Trophoblast cell (in vitro differentiated cells and primary cell): ENCODE results near the gene WDR7.

ENCODE experiments used
- DNase-seq, 2 donors: peaks; one replicate each; pipeline ENCODE4 v3.0.0-alpha.2; 2016
- H2AFZ ChIP-seq: 2 replicates; pipeline ENCODE4 v1.6.1; 2013; ENCODE audit warnings: low read length, moderate library complexity, mild to moderate bottlenecking; ENCODE audit not compliant: insufficient read depth, poor library complexity
- H2AK5ac ChIP-seq: 2 replicates; pipeline ENCODE4 v1.6.1; 2013; ENCODE audit warnings: mild to moderate bottlenecking, low read length
- H2BK120ac ChIP-seq: 2 replicates; pipeline ENCODE4 v1.6.1; 2013; ENCODE audit warnings: low read length, mild to moderate bottlenecking, moderate library complexity; ENCODE audit not compliant: insufficient read depth, poor library complexity
- H2BK12ac ChIP-seq: 2 replicates; pipeline ENCODE4 v1.6.1; 2013; ENCODE audit warnings: mild to moderate bottlenecking, low read length, moderate library complexity
- H2BK5ac ChIP-seq: 2 replicates; pipeline ENCODE4 v1.6.1; 2013; ENCODE audit warnings: low read length, low read depth, moderate library complexity, mild to moderate bottlenecking; ENCODE audit not compliant: poor library complexity
- H3K14ac ChIP-seq: 2 replicates; pipeline ENCODE4 v1.6.1; 2013; ENCODE audit warnings: mild to moderate bottlenecking, low read length
- H3K18ac ChIP-seq: 2 replicates; pipeline ENCODE4 v1.6.1; 2013; ENCODE audit warnings: mild to moderate bottlenecking, low read length
- H3K23ac ChIP-seq: 2 replicates; pipeline ENCODE4 v1.6.1; 2013; ENCODE audit warnings: low read length
- H3K27ac ChIP-seq: 2 replicates; pipeline ENCODE4 v1.5.1; 2013; ENCODE audit warnings: low read depth, mild to moderate bottlenecking, inconsistent platforms, low read length, moderate library complexity
- H3K27me3 ChIP-seq: 2 replicates; pipeline ENCODE4 v1.6.1; 2013; ENCODE audit warnings: inconsistent platforms, mild to moderate bottlenecking, low read length, moderate library complexity; ENCODE audit not compliant: insufficient read depth
- H3K36me3 ChIP-seq, 2 experiments: 1 replicate in 1 of 2; 2 replicates in 1 of 2; pipeline ENCODE4 v1.6.1; 2013; ENCODE audit warnings: low read length in 2 of 2, mild to moderate bottlenecking in 2 of 2, moderate library complexity in 1 of 2; ENCODE audit not compliant: insufficient read depth in 2 of 2, control insufficient read depth in 1 of 2
- H3K4ac ChIP-seq: 2 replicates; pipeline ENCODE4 v1.6.1; 2013; ENCODE audit warnings: low read depth, mild to moderate bottlenecking, low read length, moderate library complexity
- H3K4me1 ChIP-seq, 2 experiments: 1 replicate in 1 of 2; 2 replicates in 1 of 2; pipeline ENCODE4 v1.6.1; 2013; ENCODE audit warnings: low read length in 2 of 2, mild to moderate bottlenecking in 2 of 2, moderate library complexity in 1 of 2; ENCODE audit not compliant: insufficient read depth in 2 of 2, control insufficient read depth in 1 of 2
- H3K4me2 ChIP-seq: 2 replicates; pipeline ENCODE4 v1.6.1; 2013; ENCODE audit warnings: inconsistent platforms, mild to moderate bottlenecking, low read length, moderate library complexity
- H3K4me3 ChIP-seq: 2 replicates; pipeline ENCODE4 v1.5.1; 2013; ENCODE audit warnings: mild to moderate bottlenecking, low read depth, low read length, inconsistent platforms
- H3K79me1 ChIP-seq: one replicate; pipeline ENCODE4 v1.6.1; 2013; ENCODE audit warnings: low read length
- H3K79me2 ChIP-seq: 2 replicates; pipeline ENCODE4 v1.6.1; 2013; ENCODE audit warnings: low read length, mild to moderate bottlenecking; ENCODE audit not compliant: control insufficient read depth, insufficient read depth, poor library complexity
- H3K9ac ChIP-seq: 2 replicates; pipeline ENCODE4 v1.6.1; 2013; ENCODE audit warnings: mild to moderate bottlenecking, low read length
- H3K9me3 ChIP-seq: 2 replicates; pipeline ENCODE4 v1.6.1; 2013; ENCODE audit warnings: low read depth, mild to moderate bottlenecking, control low read depth, inconsistent platforms, low read length; ENCODE audit not compliant: insufficient read depth
- H4K12ac ChIP-seq: 2 replicates; pipeline ENCODE4 v1.6.1; 2013; ENCODE audit warnings: low read depth, mild to moderate bottlenecking, low read length, moderate library complexity
- H4K8ac ChIP-seq: 2 replicates; pipeline ENCODE4 v1.6.1; 2013; ENCODE audit warnings: low read depth, mild to moderate bottlenecking, low read length, moderate library complexity
- H4K91ac ChIP-seq: one replicate; pipeline ENCODE4 v1.6.1; 2013; ENCODE audit warnings: low read depth, mild to moderate bottlenecking, low read length, moderate library complexity
- WGBS: extraction: QIAGEN DNeasy Blood & Tissue Kit; methylation state at CpG from one replicate; pipeline ENCODE4 v1.1.7; 2013; ENCODE audit warnings: missing lambda C conversion rate; ENCODE audit not compliant: insufficient read length, insufficient coverage; ENCODE audit errors: extremely low coverage; 5-methylcytosine and 5-hydroxymethylcytosine counted together

WDR7 gene

GRCh38 chr18:56711708-56712445, 60.7 kb downstream of the WDR7 start:
- Histone ChIP-seq H3K79me1 (no peaks in the 10 kb centered on the region), H2BK120ac (no peak overlapping the region), H3K9ac (no peak overlapping the region), H3K79me2 (no peaks in the 10 kb centered on the region), H2BK5ac (no peak overlapping the region), H3K4ac (no peak overlapping the region), H3K18ac (no peak overlapping the region), H2AK5ac (no peak overlapping the region), H3K27ac (no peak overlapping the region), H3K4me1 (no peaks in the 10 kb centered on the region), H3K4me2 (no peak overlapping the region), H3K4me3 (no peak overlapping the region), H3K36me3 (no peaks in the 10 kb centered on the region), H4K91ac (no peak overlapping the region), H3K27me3 (no peaks in the 10 kb centered on the region), H3K14ac (no peak overlapping the region), H2BK12ac (no peak overlapping the region), H4K8ac (no peak overlapping the region), H3K23ac (no peak overlapping the region), H4K12ac (no peak overlapping the region), H2AFZ (no peak overlapping the region), H3K9me3 (no peaks in the 10 kb centered on the region)
- DNase-seq: no peak
- WGBS: no CpG with 5 or more reads among the region's 2 CpGs

GRCh38 chr18:56712761-56713160, 61.6 kb downstream of the WDR7 start:
- Histone ChIP-seq H3K27ac (no peak overlapping the region), H3K79me1 (no peaks in the 10 kb centered on the region), H3K4ac (no peak overlapping the region), H3K14ac (no peak overlapping the region), H4K8ac (no peak overlapping the region), H2BK120ac (no peak overlapping the region), H2AK5ac (no peak overlapping the region), H2BK5ac (no peak overlapping the region), H3K79me2 (no peaks in the 10 kb centered on the region), H3K4me2 (no peak overlapping the region), H3K9me3 (no peaks in the 10 kb centered on the region), H4K91ac (no peak overlapping the region), H2AFZ (no peak overlapping the region), H3K4me3 (no peak overlapping the region), H3K4me1 (no peaks in the 10 kb centered on the region), H2BK12ac (no peak overlapping the region), H3K23ac (no peak overlapping the region), H4K12ac (no peak overlapping the region), H3K27me3 (no peaks in the 10 kb centered on the region), H3K36me3 (no peaks in the 10 kb centered on the region), H3K18ac (no peak overlapping the region), H3K9ac (no peak overlapping the region)
- DNase-seq: no peak
- no CpG with 5 or more reads among the region's 3 CpGs for WGBS

- Histone ChIP-seq H3K14ac (no peak overlapping the region), H2AFZ (no peak overlapping the region), H4K12ac (no peak overlapping the region), H4K91ac (no peak overlapping the region), H2BK12ac (no peak overlapping the region), H3K9me3 (no peaks in the 10 kb centered on the region), H3K79me1 (no peaks in the 10 kb centered on the region), H3K4me2 (no peak overlapping the region), H3K79me2 (no peaks in the 10 kb centered on the region), H3K18ac (no peak overlapping the region), H3K9ac (no peak overlapping the region), H3K27ac (no peak overlapping the region), H3K4me1 (no peaks in the 10 kb centered on the region), H2BK5ac (no peak overlapping the region), H2BK120ac (no peak overlapping the region), H3K27me3 (no peaks in the 10 kb centered on the region), H3K36me3 (no peaks in the 10 kb centered on the region), H3K4me3 (no peak overlapping the region), H3K23ac (no peak overlapping the region), H2AK5ac (no peak overlapping the region), H3K4ac (no peak overlapping the region), H4K8ac (no peak overlapping the region)
- DNase-seq: peak in 1 of 2 donors; percentile 13
- WGBS: no CpG with 5 or more reads among the region's 5 CpGs
Observed at GRCh38 chr18:56715121-56715520, 64.0 kb downstream of the WDR7 start.

- no peak overlapping the region for H2BK120ac ChIP-seq
- H3K14ac ChIP-seq: no peak overlapping the region
- no peaks in the 10 kb centered on the region for H3K79me2 ChIP-seq
- H3K9me3 ChIP-seq: no peaks in the 10 kb centered on the region
- no peaks in the 10 kb centered on the region for H3K36me3 ChIP-seq
- no peak overlapping the region for H2AK5ac ChIP-seq
- H3K4ac ChIP-seq: no peak overlapping the region
- H4K91ac ChIP-seq: no peak overlapping the region
- no peak overlapping the region for H3K27ac ChIP-seq
- no peak overlapping the region for H3K18ac ChIP-seq
- H3K4me3 ChIP-seq: no peak overlapping the region
- no peak overlapping the region for H4K12ac ChIP-seq
- no peak overlapping the region for H2BK5ac ChIP-seq
- H4K8ac ChIP-seq: no peak overlapping the region
- H2BK12ac ChIP-seq: no peak overlapping the region
- H3K79me1 ChIP-seq: no peaks in the 10 kb centered on the region
- no peak overlapping the region for H3K23ac ChIP-seq
- no peak overlapping the region for H3K4me2 ChIP-seq
- H3K9ac ChIP-seq: no peak overlapping the region
- no CpG with 5 or more reads among the region's 2 CpGs for WGBS
- H3K4me1 ChIP-seq: no peaks in the 10 kb centered on the region
- H3K27me3 ChIP-seq: no peaks in the 10 kb centered on the region
- no peak overlapping the region for H2AFZ ChIP-seq
- no peak for DNase-seq
Observed at GRCh38 chr18:56716692-56717146, 65.6 kb downstream of the WDR7 start.
